Keratinocyte (primary cell): ENCODE measurements around the gene C1RL. TPM values are rescaled to one million over a fixed set of nuclear protein-coding genes. Genes with fewer than 3 reads are reported as not detected.

Experiments
- DNase-seq: peaks from one replicate; pipeline ENCODE4 v3.0.0-alpha.2; 2011; ENCODE audit warnings: low read depth, missing footprints, low spot score
- FAIRE-seq: peaks from 2 replicates; lab custom pipeline; 2011; peaks lifted over from hg19 to GRCh38; lab: Jason Lieb, UNC
- H2AFZ ChIP-seq: 2 replicates; pipeline ENCODE4 v1.6.0; 2012; ENCODE audit warnings: low read length, control low read depth, inconsistent platforms; ENCODE audit not compliant: control insufficient read depth
- H3K27ac ChIP-seq: 2 replicates; pipeline ENCODE4 v1.5.1; 2011; ENCODE audit warnings: low read length; ENCODE audit not compliant: control insufficient read depth, insufficient read depth
- H3K27me3 ChIP-seq: 3 replicates; pipeline ENCODE4 v1.6.0; 2011; ENCODE audit warnings: low read length; ENCODE audit not compliant: control insufficient read depth, insufficient read depth; ENCODE audit errors: extremely low read depth
- H3K36me3 ChIP-seq, 2 experiments: 2 replicates in 1 of 2; 3 replicates in 1 of 2; pipeline ENCODE4 v1.5.1; 2011; ENCODE audit warnings: low read length in 2 of 2, mild to moderate bottlenecking in 1 of 2; ENCODE audit not compliant: control insufficient read depth in 2 of 2, insufficient read depth in 2 of 2; ENCODE audit errors: extremely low read depth in 1 of 2
- H3K4me1 ChIP-seq: 3 replicates; pipeline ENCODE4 v1.5.1; 2011; ENCODE audit warnings: low read length; ENCODE audit not compliant: control insufficient read depth, insufficient read depth; ENCODE audit errors: extremely low read depth
- H3K4me2 ChIP-seq: 3 replicates; pipeline ENCODE4 v1.6.0; 2011; ENCODE audit warnings: low read depth, low read length; ENCODE audit not compliant: control insufficient read depth, insufficient read depth; ENCODE audit errors: extremely low read depth
- H3K4me3 ChIP-seq, 3 experiments: fragments of 200-600 bp in 1 of 3; sonication (generic) in 1 of 3; 2 replicates in 2 of 3; 3 replicates in 1 of 3; pipeline ENCODE4 v1.5.1; 2011 to 2016; ENCODE audit warnings: low read length in 3 of 3, mild to moderate bottlenecking in 3 of 3, control low read depth in 2 of 3, inconsistent platforms in 1 of 3, low read depth in 1 of 3, mixed read lengths in 1 of 3, mixed run types in 1 of 3, moderate library complexity in 1 of 3; ENCODE audit not compliant: control insufficient read depth in 2 of 3, insufficient read depth in 2 of 3; ENCODE audit errors: extremely low read depth in 1 of 3
- H3K79me2 ChIP-seq: 2 replicates; pipeline ENCODE4 v1.6.0; 2012; ENCODE audit warnings: low read length; ENCODE audit not compliant: control insufficient read depth, insufficient read depth
- H3K9ac ChIP-seq: 3 replicates; pipeline ENCODE4 v1.6.0; 2011; ENCODE audit warnings: low read length; ENCODE audit not compliant: control insufficient read depth, insufficient read depth; ENCODE audit errors: extremely low read depth
- H3K9me1 ChIP-seq: 3 replicates; pipeline ENCODE4 v1.6.0; 2011; ENCODE audit warnings: low read length; ENCODE audit not compliant: control insufficient read depth, insufficient read depth; ENCODE audit errors: extremely low read depth
- H3K9me3 ChIP-seq: 2 replicates; pipeline ENCODE4 v1.5.1; 2012; ENCODE audit warnings: low read depth, low read length; ENCODE audit not compliant: control insufficient read depth
- H4K20me1 ChIP-seq: 3 replicates; pipeline ENCODE4 v1.6.0; 2011; ENCODE audit warnings: low read length; ENCODE audit not compliant: control insufficient read depth, insufficient read depth; ENCODE audit errors: extremely low read depth
- CTCF ChIP-seq, 3 experiments: IDR thresholded peaks in 1 of 3; conservative IDR thresholded peaks in 1 of 3; optimal IDR thresholded peaks in 1 of 3; 2 replicates in 2 of 3; 3 replicates in 1 of 3; pipeline versions ENCODE3 to v1.5.1; 2011; ENCODE audit warnings: low read length in 3 of 3, mild to moderate bottlenecking in 3 of 3, moderate library complexity in 2 of 3, control low read depth in 1 of 3, inconsistent platforms in 1 of 3; ENCODE audit not compliant: insufficient read depth in 2 of 3; ENCODE audit errors: extremely low read depth in 1 of 3
- EZH2 ChIP-seq: IDR thresholded peaks from one replicate; pipeline ENCODE4 v1.6.1; 2012; ENCODE audit warnings: inconsistent platforms, mild to moderate bottlenecking, low read length, moderate library complexity
- dilution Hi-C: fragments of 300-500 bp; cut with MboI; formaldehyde crosslinking; loops from one replicate; pipeline ENCODE4 v1.7.0; 2020; ENCODE audit warnings: low sequenced_read_pairs; ENCODE audit not compliant: extremely low pct_ligation_motif_present
- polyA plus RNA-seq, 5 experiments: library from polyadenylated mRNA; depleted of rRNA in 3 of 5; stranded (reverse) in 3 of 5; stranded (forward) in 1 of 5; unstranded in 1 of 5; fragments of >200 nt; gene quantifications; 1 replicate in 1 of 5; 2 replicates in 3 of 5; 3 replicates in 1 of 5; pipeline versions ENCODE4 v1.2.1 to v1.2.3, GENCODE V29; 2011 to 2012; ENCODE audit warnings: missing spikeins in 2 of 5, low read depth in 1 of 5, low replicate concordance in 1 of 5

The C1RL gene
- polyA plus RNA-seq, 1 donor (not counting 4 experiments of a cell fraction or from before 2014, with no cell fraction given): 9.3 TPM

- peaks cover 24% of the 10 kb centered on the region for H3K4me1 ChIP-seq
- no peaks in the 10 kb centered on the region for H3K79me2 ChIP-seq
- H3K4me2 ChIP-seq: peak overlapping the region; percentile 9
- H3K9me1 ChIP-seq: peaks cover 2% of the 10 kb centered on the region
- H3K27ac ChIP-seq: no peak overlapping the region
- dilution Hi-C loops: no loop called here
- H4K20me1 ChIP-seq: no peaks in the 10 kb centered on the region
- H3K27me3 ChIP-seq: no peaks in the 10 kb centered on the region
- no peak overlapping the region for H2AFZ ChIP-seq
- DNase-seq (no peak), FAIRE-seq (no peak)
- H3K9me3 ChIP-seq: no peaks in the 10 kb centered on the region
- H3K36me3 ChIP-seq: no peaks in the 10 kb centered on the region
- no peak overlapping the region for H3K4me3 ChIP-seq
- H3K9ac ChIP-seq: no peak overlapping the region
- TF ChIP-seq EZH2 (no peak), CTCF (optimal IDR thresholded peaks at IDR 0.05 in 1 of 3, IDR thresholded peaks at IDR 0.05 in 1 of 3, conservative IDR thresholded peaks at IDR 0.05 in 1 of 3; ENCODE audit: extremely low read depth in 1 of 3, insufficient read depth in 2 of 3, low read length in 3 of 3) (no peak)
Measured at GRCh38 chr12:7067096-7067495, 41.9 kb downstream of the C1RL start.

- Histone ChIP-seq H3K4me2 (peak overlapping the region; percentile 9), H3K36me3 (no peaks in the 10 kb centered on the region), H3K27me3 (no peaks in the 10 kb centered on the region), H3K9me1 (peaks cover 2% of the 10 kb centered on the region), H3K9me3 (no peaks in the 10 kb centered on the region), H3K4me1 (peaks cover 24% of the 10 kb centered on the region), H4K20me1 (no peaks in the 10 kb centered on the region), H3K27ac (no peak overlapping the region), H3K9ac (no peak overlapping the region), H2AFZ (no peak overlapping the region), H3K4me3 (no peak overlapping the region), H3K79me2 (no peaks in the 10 kb centered on the region)
- no peak for DNase-seq
- peak; percentile 83 for FAIRE-seq
- no peak for TF ChIP-seq EZH2
- no peak for TF ChIP-seq CTCF (optimal IDR thresholded peaks at IDR 0.05 in 1 of 3, IDR thresholded peaks at IDR 0.05 in 1 of 3, conservative IDR thresholded peaks at IDR 0.05 in 1 of 3; ENCODE audit: extremely low read depth in 1 of 3, insufficient read depth in 2 of 3, low read length in 3 of 3)
- dilution Hi-C loops: no loop called here
Measured at GRCh38 chr12:7066596-7066995, 42.4 kb downstream of the C1RL start.
